UCSD-AML1 (cell line): ENCODE results near the gene DEFB125.

Experiments used
- DNase-seq: peaks from one replicate; lab custom pipeline; 2025; ENCODE audit not compliant: unreplicated experiment; lab: John Stamatoyannopoulos, UW

Gene DEFB125

GRCh38 chr20:145877-146276 is 58.4 kb downstream of the DEFB125 start:
- no peak for DNase-seq
